Activated T-helper 17 cell treated with anti-CD3 and anti-CD28 coated beads, Interleukin-2, amount 50 U/mL, for 72 hours (primary cell): Measurements from ENCODE around the gene GSTT4. TPM values are rescaled to one million over a fixed set of nuclear protein-coding genes. Genes with fewer than 3 reads are reported as not detected.
"Not testable (repeated sequence)": the region's sequence is repeated elsewhere in the genome, so short reads cannot be mapped to it uniquely, and the experiment has no call there.

Experiments used
- ATAC-seq: fragments of 150-1000 bp; cut with Tn5 transposase; replicated peaks from 2 replicates; pipeline ENCODE4 v1.10.0; 2021; ENCODE audit warnings: mild to moderate bottlenecking, moderate library complexity
- H3K27ac Mint-ChIP-seq: one replicate; pipeline ENCODE4 v1.8.0; 2022; ENCODE audit warnings: mixed read lengths
- H3K27me3 Mint-ChIP-seq: one replicate; pipeline ENCODE4 v1.8.0; 2022; ENCODE audit warnings: mixed read lengths
- H3K36me3 Mint-ChIP-seq: one replicate; pipeline ENCODE4 v1.8.0; 2022; ENCODE audit warnings: low read depth, mild to moderate bottlenecking, mixed read lengths
- H3K4me1 Mint-ChIP-seq: one replicate; pipeline ENCODE4 v1.8.0; 2022; ENCODE audit warnings: mixed read lengths
- H3K4me3 Mint-ChIP-seq: one replicate; pipeline ENCODE4 v1.8.0; 2022; ENCODE audit warnings: mild to moderate bottlenecking, mixed read lengths
- H3K9me3 Mint-ChIP-seq: one replicate; pipeline ENCODE4 v1.8.0; 2022; ENCODE audit warnings: mixed read lengths
- total RNA-seq, 2 donors: library from RNA; stranded (reverse); gene quantifications; one replicate each; pipeline ENCODE4 v1.2.3, GENCODE V29; 2022

Gene GSTT4
- total RNA-seq, 2 donors from 2014 or later = not detected

GRCh38 chr22:23961084-23961771, 44.0 kb downstream of the GSTT4 start, which contains the start of gene GSTT2B:
TSS of gene GSTT2B (minus strand) at chr22:23961195. CDS start at chr22:23961131, 64 bp downstream.
- H3K4me3 Mint-ChIP-seq, H3K9me3 Mint-ChIP-seq, H3K36me3 Mint-ChIP-seq, H3K4me1 Mint-ChIP-seq, H3K27me3 Mint-ChIP-seq, H3K27ac Mint-ChIP-seq: not testable (repeated sequence)
- peak; percentile 32 for ATAC-seq

GRCh38 chr22:23956301-23956900, 48.9 kb downstream of the GSTT4 start:
- H3K27me3 Mint-ChIP-seq, H3K36me3 Mint-ChIP-seq, H3K27ac Mint-ChIP-seq, H3K9me3 Mint-ChIP-seq, H3K4me1 Mint-ChIP-seq, H3K4me3 Mint-ChIP-seq: not testable (repeated sequence)
- ATAC-seq = peak; percentile 85

- not testable (repeated sequence) for H3K27ac Mint-ChIP-seq, H3K4me1 Mint-ChIP-seq, ATAC-seq, H3K36me3 Mint-ChIP-seq, H3K4me3 Mint-ChIP-seq, H3K9me3 Mint-ChIP-seq, H3K27me3 Mint-ChIP-seq
These were observed 49.4 kb downstream of the GSTT4 start for GRCh38 chr22:23955886-23956285.

- not testable (repeated sequence) for H3K36me3 Mint-ChIP-seq, H3K27ac Mint-ChIP-seq, H3K4me3 Mint-ChIP-seq, H3K4me1 Mint-ChIP-seq, H3K9me3 Mint-ChIP-seq, ATAC-seq, H3K27me3 Mint-ChIP-seq
These were observed 50.3 kb downstream of the GSTT4 start for GRCh38 chr22:23954991-23955305.

GRCh38 chr22:23954193-23954990, 50.9 kb downstream of the GSTT4 start:
- H3K9me3 Mint-ChIP-seq, H3K36me3 Mint-ChIP-seq, H3K27me3 Mint-ChIP-seq, ATAC-seq, H3K4me1 Mint-ChIP-seq, H3K4me3 Mint-ChIP-seq: not testable (repeated sequence)
- peak overlapping the region; percentile 23 for H3K27ac Mint-ChIP-seq

GRCh38 chr22:23953485-23953884, 51.8 kb downstream of the GSTT4 start:
- H3K4me1 Mint-ChIP-seq, H3K36me3 Mint-ChIP-seq, H3K27ac Mint-ChIP-seq, ATAC-seq, H3K4me3 Mint-ChIP-seq, H3K27me3 Mint-ChIP-seq, H3K9me3 Mint-ChIP-seq: not testable (repeated sequence)

- ATAC-seq, H3K4me1 Mint-ChIP-seq, H3K4me3 Mint-ChIP-seq, H3K27me3 Mint-ChIP-seq, H3K36me3 Mint-ChIP-seq, H3K9me3 Mint-ChIP-seq, H3K27ac Mint-ChIP-seq: not testable (repeated sequence)
These were observed 52.4 kb downstream of the GSTT4 start for GRCh38 chr22:23952794-23953405.

GRCh38 chr22:23951383-23951782, 53.9 kb downstream of the GSTT4 start:
- peak; percentile 51 for ATAC-seq
- H3K4me3 Mint-ChIP-seq, H3K27me3 Mint-ChIP-seq, H3K36me3 Mint-ChIP-seq, H3K4me1 Mint-ChIP-seq, H3K27ac Mint-ChIP-seq, H3K9me3 Mint-ChIP-seq: not testable (repeated sequence)

- not testable (repeated sequence) for H3K27ac Mint-ChIP-seq, H3K4me1 Mint-ChIP-seq, ATAC-seq, H3K36me3 Mint-ChIP-seq, H3K4me3 Mint-ChIP-seq, H3K27me3 Mint-ChIP-seq, H3K9me3 Mint-ChIP-seq
These were observed 55.5 kb downstream of the GSTT4 start for GRCh38 chr22:23949764-23950163.

Other genes starting within 250 kb of the GSTT4 start
- not detected for gene C22orf15, start 242.5 kb downstream of the GSTT4 start, total RNA-seq
- 100 to 1,000 TPM in 1 of 2 donors, 10 to 100 TPM in 1; 49.6 to 104 TPM for gene CHCHD10, start 237.5 kb downstream of the GSTT4 start, total RNA-seq
- under 1 TPM; 0.45 to 0.50 TPM for gene MMP11, start 232.6 kb downstream of the GSTT4 start, total RNA-seq
- 10 to 100 TPM; 51.4 to 70.1 TPM for gene SMARCB1, start 218.5 kb downstream of the GSTT4 start, total RNA-seq
- 1 to 10 TPM; 5.0 to 9.3 TPM for gene DERL3, start 166.4 kb downstream of the GSTT4 start, total RNA-seq
- 1 to 10 TPM; 3.8 to 5.9 TPM for gene SLC2A11, start 147.6 kb downstream of the GSTT4 start, total RNA-seq
- gene MIF, start 111.1 kb downstream of the GSTT4 start, total RNA-seq = 1,000 to 10,000 TPM; 1,250 to 1,556 TPM
- gene GSTT2B, start 44.3 kb downstream of the GSTT4 start, total RNA-seq = under 1 TPM; 0.37 to 0.41 TPM
- gene DDTL, start 38.6 kb downstream of the GSTT4 start, total RNA-seq = 1 to 10 TPM; 2.8 to 4.9 TPM
- 100 to 1,000 TPM; 117 to 122 TPM for gene DDT, start 31.0 kb downstream of the GSTT4 start, total RNA-seq
- under 1 TPM in 1 of 2 donors, not detected in 1; 0.29 TPM for gene GSTT2, start 25.3 kb downstream of the GSTT4 start, total RNA-seq
- 10 to 100 TPM; 98.0 to 99.4 TPM for gene CABIN1, start 5.9 kb upstream of the GSTT4 start, total RNA-seq
- 1 to 10 TPM in 1 of 2 donors, under 1 TPM in 1; 0.66 to 1.5 TPM for gene SUSD2, start 176.0 kb upstream of the GSTT4 start, total RNA-seq
- gene GGT5, start 239.6 kb upstream of the GSTT4 start, total RNA-seq = under 1 TPM in 1 of 2 donors, not detected in 1; 0.19 TPM